ENCODE measurements around the gene SVEP1.

Gene SVEP1

DNA sequence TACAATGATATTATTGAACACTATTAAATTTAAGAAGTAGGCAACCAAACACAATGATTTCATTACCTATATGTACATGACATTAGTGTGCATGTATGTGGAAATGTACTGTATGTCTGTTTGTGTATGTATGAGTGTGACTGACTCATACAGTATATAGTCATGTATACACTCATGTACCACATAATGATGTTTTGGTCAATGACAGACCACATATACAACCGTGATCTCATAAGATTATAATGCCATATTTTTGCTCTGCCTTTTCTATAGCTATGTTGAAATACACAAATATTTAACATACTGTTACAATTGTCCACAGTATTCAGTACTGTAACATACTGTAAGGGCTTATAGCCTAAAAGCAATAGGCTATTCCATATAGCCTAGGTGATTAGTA is 19.7 kb downstream of the SVEP1 start:
- ATAC-seq, result no peak
- TF ChIP-seq ZC3H10 (CRISPR knock-in tag; IDR thresholded peaks at IDR 0.05) (no peak), SNAI2 (CRISPR knock-in tag; IDR thresholded peaks at IDR 0.05) (no peak), PATZ1 (CRISPR knock-in tag; IDR thresholded peaks at IDR 0.05; ENCODE audit: borderline replicate concordance) (no peak), OSR1 (CRISPR knock-in tag; IDR thresholded peaks at IDR 0.05) (no peak)

DNA sequence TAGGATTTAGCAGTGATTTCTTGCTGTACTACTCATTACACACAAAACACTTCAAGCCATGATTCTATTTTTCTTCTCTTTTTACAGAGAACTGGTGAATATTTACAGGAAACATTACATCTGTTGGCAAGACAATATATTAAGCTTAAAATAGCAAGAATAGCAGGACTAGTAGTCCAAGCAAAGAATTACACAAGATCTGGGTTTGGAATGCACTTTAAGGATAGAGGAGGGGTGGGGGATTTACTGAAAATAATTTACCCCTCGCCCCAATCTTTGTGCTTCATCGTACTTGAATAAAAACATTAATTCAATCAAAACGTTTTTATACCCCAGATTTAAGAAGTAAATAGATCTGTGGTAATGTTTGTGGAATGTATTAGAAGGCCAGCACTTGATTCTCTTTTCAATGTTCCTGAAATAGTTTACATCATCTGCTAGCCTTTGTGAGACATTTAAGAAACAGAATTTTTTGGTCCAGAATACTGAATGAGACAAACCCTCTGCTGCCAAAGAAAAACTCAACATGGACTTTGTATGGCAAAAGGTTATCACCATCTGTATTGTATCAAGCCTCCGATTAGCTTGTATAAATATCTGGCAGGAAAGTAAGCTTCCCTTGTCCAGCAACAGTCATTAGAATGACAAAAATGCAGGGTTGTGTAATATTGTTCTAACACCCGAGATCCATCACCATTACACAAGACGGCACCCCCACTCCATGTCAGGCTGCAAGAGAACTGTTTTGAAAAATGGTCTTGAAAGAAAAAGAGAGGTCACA is 23.8 kb downstream of the SVEP1 start:
- TF ChIP-seq ARNTL (CRISPR knock-in tag; IDR thresholded peaks at IDR 0.05; ENCODE audit: borderline replicate concordance, low read depth) (no peak), SNAI2 (CRISPR knock-in tag; IDR thresholded peaks at IDR 0.05) (0 out of 2 replicates have a peak, but pooled peaks have one; percentile 62), ZFP30 (CRISPR knock-in tag; IDR thresholded peaks at IDR 0.05) (no peak), BACH2 (CRISPR knock-in tag; IDR thresholded peaks at IDR 0.05; ENCODE audit: borderline replicate concordance) (no peak), ZNF565 (CRISPR knock-in tag; conservative IDR thresholded peaks at IDR 0.05; ENCODE audit: low read depth) (no peak), CSRNP3 (CRISPR knock-in tag; IDR thresholded peaks at IDR 0.05) (no peak), TCF4 (CRISPR knock-in tag; IDR thresholded peaks at IDR 0.05; ENCODE audit: borderline replicate concordance) (0 out of 2 replicates have a peak, but pooled peaks have one; percentile 20), OSR1 (CRISPR knock-in tag; IDR thresholded peaks at IDR 0.05) (no peak), ISL1 (CRISPR knock-in tag; IDR thresholded peaks at IDR 0.05) (peak; percentile 82), RARB (CRISPR knock-in tag; IDR thresholded peaks at IDR 0.05) (no peak), ZC3H10 (CRISPR knock-in tag; IDR thresholded peaks at IDR 0.05) (no peak), ESRRG (CRISPR knock-in tag; IDR thresholded peaks at IDR 0.05) (0 out of 2 replicates have a peak, but pooled peaks have one; percentile 8)

DNA sequence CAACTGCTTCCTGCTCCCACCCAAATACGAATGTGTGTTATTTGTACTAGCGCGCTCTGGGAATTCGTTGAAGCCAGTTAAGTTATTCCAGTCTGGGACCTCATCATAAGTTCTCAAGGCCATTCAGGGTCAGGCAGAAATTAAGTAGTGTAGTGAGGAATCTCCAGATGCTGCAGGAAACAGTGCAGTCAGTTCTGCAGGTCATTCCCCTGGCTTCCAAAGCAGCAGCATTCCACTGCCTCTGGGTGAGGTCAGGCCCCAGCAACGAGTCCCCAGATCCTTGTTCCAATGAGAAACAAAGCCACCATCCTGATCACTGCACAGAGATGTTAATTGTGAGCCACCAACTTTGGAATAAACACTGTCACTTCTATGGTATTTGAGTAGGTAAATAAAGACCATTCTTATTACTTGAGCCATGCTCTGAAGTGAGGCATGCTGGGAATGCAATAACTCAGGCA is 33.1 kb downstream of the SVEP1 start:
- TF ChIP-seq ZNF565 (CRISPR knock-in tag; conservative IDR thresholded peaks at IDR 0.05; ENCODE audit: low read depth) (no peak), ARNTL (CRISPR knock-in tag; IDR thresholded peaks at IDR 0.05; ENCODE audit: borderline replicate concordance, low read depth) (no peak), ZNF8 (CRISPR knock-in tag; IDR thresholded peaks at IDR 0.05) (no peak), CSRNP3 (CRISPR knock-in tag; IDR thresholded peaks at IDR 0.05) (no peak), TSHZ2 (CRISPR knock-in tag; IDR thresholded peaks at IDR 0.05) (no peak), BACH2 (CRISPR knock-in tag; IDR thresholded peaks at IDR 0.05; ENCODE audit: borderline replicate concordance) (no peak), SNAI2 (CRISPR knock-in tag; IDR thresholded peaks at IDR 0.05) (no peak), ISL1 (CRISPR knock-in tag; IDR thresholded peaks at IDR 0.05) (no peak), PPARA (CRISPR knock-in tag; IDR thresholded peaks at IDR 0.05; ENCODE audit: borderline replicate concordance) (no peak), GLIS3 (CRISPR knock-in tag; IDR thresholded peaks at IDR 0.05) (no peak), CSDC2 (CRISPR knock-in tag; IDR thresholded peaks at IDR 0.05) (no peak), TCF4 (CRISPR knock-in tag; IDR thresholded peaks at IDR 0.05; ENCODE audit: borderline replicate concordance) (no peak), OSR1 (CRISPR knock-in tag; IDR thresholded peaks at IDR 0.05) (no peak), TOX (CRISPR knock-in tag; IDR thresholded peaks at IDR 0.05; ENCODE audit: borderline replicate concordance) (no peak), ZFP30 (CRISPR knock-in tag; IDR thresholded peaks at IDR 0.05) (no peak), ESRRG (CRISPR knock-in tag; IDR thresholded peaks at IDR 0.05) (no peak)
- TF ChIP-seq, protein P1, sequence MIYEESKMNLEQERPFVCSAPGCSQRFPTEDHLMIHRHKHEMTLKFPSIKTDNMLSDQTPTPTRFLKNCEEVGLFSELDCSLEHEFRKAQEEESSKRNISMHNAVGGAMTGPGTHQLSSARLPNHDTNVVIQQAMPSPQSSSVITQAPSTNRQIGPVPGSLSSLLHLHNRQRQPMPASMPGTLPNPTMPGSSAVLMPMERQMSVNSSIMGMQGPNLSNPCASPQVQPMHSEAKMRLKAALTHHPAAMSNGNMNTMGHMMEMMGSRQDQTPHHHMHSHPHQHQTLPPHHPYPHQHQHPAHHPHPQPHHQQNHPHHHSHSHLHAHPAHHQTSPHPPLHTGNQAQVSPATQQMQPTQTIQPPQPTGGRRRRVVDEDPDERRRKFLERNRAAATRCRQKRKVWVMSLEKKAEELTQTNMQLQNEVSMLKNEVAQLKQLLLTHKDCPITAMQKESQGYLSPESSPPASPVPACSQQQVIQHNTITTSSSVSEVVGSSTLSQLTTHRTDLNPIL (CRISPR knock-in tag; IDR thresholded peaks at IDR 0.05; ENCODE audit: low read depth), result no peak
- TF ChIP-seq, protein P2, sequence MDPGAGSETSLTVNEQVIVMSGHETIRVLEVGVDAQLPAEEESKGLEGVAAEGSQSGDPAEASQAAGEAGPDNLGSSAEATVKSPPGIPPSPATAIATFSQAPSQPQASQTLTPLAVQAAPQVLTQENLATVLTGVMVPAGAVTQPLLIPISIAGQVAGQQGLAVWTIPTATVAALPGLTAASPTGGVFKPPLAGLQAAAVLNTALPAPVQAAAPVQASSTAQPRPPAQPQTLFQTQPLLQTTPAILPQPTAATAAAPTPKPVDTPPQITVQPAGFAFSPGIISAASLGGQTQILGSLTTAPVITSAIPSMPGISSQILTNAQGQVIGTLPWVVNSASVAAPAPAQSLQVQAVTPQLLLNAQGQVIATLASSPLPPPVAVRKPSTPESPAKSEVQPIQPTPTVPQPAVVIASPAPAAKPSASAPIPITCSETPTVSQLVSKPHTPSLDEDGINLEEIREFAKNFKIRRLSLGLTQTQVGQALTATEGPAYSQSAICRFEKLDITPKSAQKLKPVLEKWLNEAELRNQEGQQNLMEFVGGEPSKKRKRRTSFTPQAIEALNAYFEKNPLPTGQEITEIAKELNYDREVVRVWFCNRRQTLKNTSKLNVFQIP (CRISPR knock-in tag; IDR thresholded peaks at IDR 0.05; ENCODE audit: borderline replicate concordance, low read depth), result no peak

More for the DNA sequence above, 23.8 kb downstream of the SVEP1 start:
- ATAC-seq, result no peak; the same call in 2 of the 3 replicates

More for the DNA sequence above, 33.1 kb downstream of the SVEP1 start:
- ATAC-seq, result no peak

Measured in SK-N-SH treated with all-trans-retinoic acid at 6 μM for 48 hours (cell line).